ENCODE measurements around the gene SKOR1.

Gene SKOR1

GRCh38 chr15:67843092-67843501 is 17.8 kb downstream of the SKOR1 start:
- no peak overlapping the region for H3K4ac ChIP-seq (ENCODE audit: low read length)
- H3K9ac ChIP-seq (ENCODE audit: low read depth, low read length, poor library complexity) = peak overlapping the region; percentile 36
- H2AFZ ChIP-seq (ENCODE audit: low read length) = peak overlapping the region; percentile 70
- H3K4me3 ChIP-seq (ENCODE audit: low read length in 2 of 2) = peak overlapping the region in 1 of 2 donors; percentile 33
- peak overlapping the region; percentile 84 for H3K18ac ChIP-seq (ENCODE audit: low read length)
- peaks cover 0 to 26% (median 3%) of the 10 kb centered on the region in 3 experiments for H3K27me3 ChIP-seq (ENCODE audit: control insufficient read depth in 3 of 3, insufficient read depth in 3 of 3, low read depth in 1 of 3, low read length in 3 of 3)
- no peak overlapping the region for H3K4me2 ChIP-seq (ENCODE audit: insufficient read depth, low read length, poor library complexity, severe bottlenecking)
- no peak overlapping the region for H3K14ac ChIP-seq (ENCODE audit: low read length)
- no CpG with 5 or more reads among the region's 7 CpGs for WGBS, 2 donors (ENCODE audit: extremely low coverage in 2 of 2, insufficient read length in 2 of 2, insufficient replicate concordance in 1 of 2)
- H2AK5ac ChIP-seq (ENCODE audit: low read depth, low read length) = no peak overlapping the region
- H4K91ac ChIP-seq (ENCODE audit: low read depth, low read length, poor library complexity) = no peak overlapping the region
- no peak overlapping the region for H3K27ac ChIP-seq (replicated peaks; ENCODE audit: low read length)
- H3K23ac ChIP-seq (ENCODE audit: low read depth, low read length, poor library complexity) = no peak overlapping the region
- no peaks in the 10 kb centered on the region for H3K9me3 ChIP-seq (replicated peaks in 1 of 2; ENCODE audit: control insufficient read depth in 2 of 2, insufficient read depth in 1 of 2, low read depth in 1 of 2, low read length in 2 of 2)
- no peak for DNase-seq (ENCODE audit: low spot score)
- peaks cover 19 to 37% of the 10 kb centered on the region in 2 donors for H3K4me1 ChIP-seq (ENCODE audit: control insufficient read depth in 2 of 2, insufficient read depth in 1 of 2, low read depth in 1 of 2, low read length in 2 of 2)
- H3K36me3 ChIP-seq (replicated peaks in 1 of 2; ENCODE audit: control insufficient read depth in 2 of 2, insufficient read depth in 2 of 2, low read length in 2 of 2) = no peaks in the 10 kb centered on the region
- H4K8ac ChIP-seq (ENCODE audit: low read depth, low read length) = no peak overlapping the region
- no peak overlapping the region for H2BK120ac ChIP-seq (ENCODE audit: low read depth, low read length)
- H2BK15ac ChIP-seq (ENCODE audit: low read length) = no peak overlapping the region
- peak overlapping the region; percentile 82 for H2BK12ac ChIP-seq (ENCODE audit: low read length)
- H2BK5ac ChIP-seq (ENCODE audit: low read length) = no peak overlapping the region
- H3K79me1 ChIP-seq (ENCODE audit: low read depth, low read length) = no peaks in the 10 kb centered on the region

GRCh38 chr15:67843571-67844387 is 18.5 kb downstream of the SKOR1 start:
- Histone ChIP-seq H2AK5ac (ENCODE audit: low read depth, low read length) (no peak overlapping the region), H2BK12ac (ENCODE audit: low read length) (no peak overlapping the region), H4K91ac (ENCODE audit: low read depth, low read length, poor library complexity) (no peak overlapping the region), H3K14ac (ENCODE audit: low read length) (no peak overlapping the region), H3K79me1 (ENCODE audit: low read depth, low read length) (no peaks in the 10 kb centered on the region), H2BK5ac (ENCODE audit: low read length) (no peak overlapping the region), H3K36me3 (replicated peaks in 1 of 2; ENCODE audit: control insufficient read depth in 2 of 2, insufficient read depth in 2 of 2, low read length in 2 of 2) (no peaks in the 10 kb centered on the region), H3K4ac (ENCODE audit: low read length) (no peak overlapping the region), H3K4me3 (ENCODE audit: low read length in 2 of 2) (peak overlapping the region in 1 of 2 donors; percentile 33), H3K18ac (ENCODE audit: low read length) (no peak overlapping the region), H3K27me3 (ENCODE audit: control insufficient read depth in 3 of 3, insufficient read depth in 3 of 3, low read depth in 1 of 3, low read length in 3 of 3) (peaks cover 0 to 20% (median 0%) of the 10 kb centered on the region in 3 experiments), H2BK15ac (ENCODE audit: low read length) (no peak overlapping the region), H3K9ac (ENCODE audit: low read depth, low read length, poor library complexity) (no peak overlapping the region), H2BK120ac (ENCODE audit: low read depth, low read length) (no peak overlapping the region), H2AFZ (ENCODE audit: low read length) (peak overlapping the region; percentile 70), H4K8ac (ENCODE audit: low read depth, low read length) (no peak overlapping the region), H3K27ac (replicated peaks; ENCODE audit: low read length) (no peak overlapping the region), H3K9me3 (replicated peaks in 1 of 2; ENCODE audit: control insufficient read depth in 2 of 2, insufficient read depth in 1 of 2, low read depth in 1 of 2, low read length in 2 of 2) (no peaks in the 10 kb centered on the region), H3K4me1 (ENCODE audit: control insufficient read depth in 2 of 2, insufficient read depth in 1 of 2, low read depth in 1 of 2, low read length in 2 of 2) (peaks cover 19 to 37% of the 10 kb centered on the region in 2 donors), H3K23ac (ENCODE audit: low read depth, low read length, poor library complexity) (no peak overlapping the region), H3K4me2 (ENCODE audit: insufficient read depth, low read length, poor library complexity, severe bottlenecking) (peak overlapping the region; percentile 45)
- DNase-seq (ENCODE audit: low spot score) = peak; percentile 92
- no CpG with 5 or more reads among the region's 7 CpGs for WGBS, 2 donors (ENCODE audit: extremely low coverage in 2 of 2, insufficient read length in 2 of 2, insufficient replicate concordance in 1 of 2)

- no peaks in the 10 kb centered on the region for H3K79me1 ChIP-seq (ENCODE audit: low read depth, low read length)
- no peak overlapping the region for H2BK12ac ChIP-seq (ENCODE audit: low read length)
- H2BK15ac ChIP-seq (ENCODE audit: low read length) = no peak overlapping the region
- H3K14ac ChIP-seq (ENCODE audit: low read length) = no peak overlapping the region
- H2AFZ ChIP-seq (ENCODE audit: low read length) = no peak overlapping the region
- H4K8ac ChIP-seq (ENCODE audit: low read depth, low read length) = no peak overlapping the region
- H2BK5ac ChIP-seq (ENCODE audit: low read length) = no peak overlapping the region
- H3K9me3 ChIP-seq (replicated peaks in 1 of 2; ENCODE audit: control insufficient read depth in 2 of 2, insufficient read depth in 1 of 2, low read depth in 1 of 2, low read length in 2 of 2) = no peaks in the 10 kb centered on the region
- H3K23ac ChIP-seq (ENCODE audit: low read depth, low read length, poor library complexity) = no peak overlapping the region
- H3K9ac ChIP-seq (ENCODE audit: low read depth, low read length, poor library complexity) = no peak overlapping the region
- no peak overlapping the region for H3K4me2 ChIP-seq (ENCODE audit: insufficient read depth, low read length, poor library complexity, severe bottlenecking)
- no peak overlapping the region for H4K91ac ChIP-seq (ENCODE audit: low read depth, low read length, poor library complexity)
- no peak overlapping the region for H3K18ac ChIP-seq (ENCODE audit: low read length)
- peaks cover 19 to 33% of the 10 kb centered on the region in 2 donors for H3K4me1 ChIP-seq (ENCODE audit: control insufficient read depth in 2 of 2, insufficient read depth in 1 of 2, low read depth in 1 of 2, low read length in 2 of 2)
- peaks cover 0 to 14% (median 0%) of the 10 kb centered on the region in 3 experiments for H3K27me3 ChIP-seq (ENCODE audit: control insufficient read depth in 3 of 3, insufficient read depth in 3 of 3, low read depth in 1 of 3, low read length in 3 of 3)
- no peak overlapping the region for H3K4ac ChIP-seq (ENCODE audit: low read length)
- no peak for DNase-seq (ENCODE audit: low spot score)
- no peaks in the 10 kb centered on the region for H3K36me3 ChIP-seq (replicated peaks in 1 of 2; ENCODE audit: control insufficient read depth in 2 of 2, insufficient read depth in 2 of 2, low read length in 2 of 2)
- H3K4me3 ChIP-seq (ENCODE audit: low read length in 2 of 2) = no peak overlapping the region
- H2AK5ac ChIP-seq (ENCODE audit: low read depth, low read length) = no peak overlapping the region
- no peak overlapping the region for H3K27ac ChIP-seq (replicated peaks; ENCODE audit: low read length)
- no CpG with 5 or more reads among the region's 5 CpGs for WGBS, 2 donors (ENCODE audit: extremely low coverage in 2 of 2, insufficient read length in 2 of 2, insufficient replicate concordance in 1 of 2)
- no peak overlapping the region for H2BK120ac ChIP-seq (ENCODE audit: low read depth, low read length)
Measured at GRCh38 chr15:67845974-67846373, 20.7 kb downstream of the SKOR1 start.

- Histone ChIP-seq H3K9ac (ENCODE audit: low read depth, low read length, poor library complexity) (no peak overlapping the region), H3K9me3 (replicated peaks in 1 of 2; ENCODE audit: control insufficient read depth in 2 of 2, insufficient read depth in 1 of 2, low read depth in 1 of 2, low read length in 2 of 2) (no peaks in the 10 kb centered on the region), H3K79me1 (ENCODE audit: low read depth, low read length) (no peaks in the 10 kb centered on the region), H4K8ac (ENCODE audit: low read depth, low read length) (no peak overlapping the region), H3K4ac (ENCODE audit: low read length) (no peak overlapping the region), H3K4me1 (ENCODE audit: control insufficient read depth in 2 of 2, insufficient read depth in 1 of 2, low read depth in 1 of 2, low read length in 2 of 2) (peaks cover 5 to 13% of the 10 kb centered on the region in 2 donors), H2AFZ (ENCODE audit: low read length) (no peak overlapping the region), H2AK5ac (ENCODE audit: low read depth, low read length) (no peak overlapping the region), H3K14ac (ENCODE audit: low read length) (no peak overlapping the region), H3K36me3 (replicated peaks in 1 of 2; ENCODE audit: control insufficient read depth in 2 of 2, insufficient read depth in 2 of 2, low read length in 2 of 2) (no peaks in the 10 kb centered on the region), H3K27ac (replicated peaks; ENCODE audit: low read length) (no peak overlapping the region), H3K27me3 (ENCODE audit: control insufficient read depth in 3 of 3, insufficient read depth in 3 of 3, low read depth in 1 of 3, low read length in 3 of 3) (peaks cover 0 to 10% (median 0%) of the 10 kb centered on the region in 3 experiments), H2BK15ac (ENCODE audit: low read length) (no peak overlapping the region), H2BK120ac (ENCODE audit: low read depth, low read length) (no peak overlapping the region), H3K23ac (ENCODE audit: low read depth, low read length, poor library complexity) (no peak overlapping the region), H3K4me2 (ENCODE audit: insufficient read depth, low read length, poor library complexity, severe bottlenecking) (no peak overlapping the region), H2BK12ac (ENCODE audit: low read length) (no peak overlapping the region), H4K91ac (ENCODE audit: low read depth, low read length, poor library complexity) (no peak overlapping the region), H2BK5ac (ENCODE audit: low read length) (no peak overlapping the region), H3K18ac (ENCODE audit: low read length) (no peak overlapping the region), H3K4me3 (ENCODE audit: low read length in 2 of 2) (no peak overlapping the region)
- WGBS, 2 donors (ENCODE audit: extremely low coverage in 2 of 2, insufficient read length in 2 of 2, insufficient replicate concordance in 1 of 2) = no CpG with 5 or more reads among the region's 1 CpG
- DNase-seq (ENCODE audit: low spot score) = no peak
Measured at GRCh38 chr15:67849538-67849937, 24.2 kb downstream of the SKOR1 start.
